ENCODE data around the gene PFAS. TPM values are rescaled to one million over a fixed set of nuclear protein-coding genes. Genes with fewer than 3 reads are reported as not detected.

PFAS gene
- total RNA-seq, 1 donor from 2014 or later = 111 TPM

- H3K27me3 Mint-ChIP-seq (ENCODE audit: low read depth) = no peaks in the 10 kb centered on the region
- peaks cover 40% of the 10 kb centered on the region for H3K36me3 Mint-ChIP-seq
- DNase-seq (ENCODE audit: low spot score in 2 of 2, unreplicated experiment in 2 of 2) = no peak
Observed at GRCh38 chr17:8264320-8264719, 15.2 kb downstream of the PFAS start.

DNA sequence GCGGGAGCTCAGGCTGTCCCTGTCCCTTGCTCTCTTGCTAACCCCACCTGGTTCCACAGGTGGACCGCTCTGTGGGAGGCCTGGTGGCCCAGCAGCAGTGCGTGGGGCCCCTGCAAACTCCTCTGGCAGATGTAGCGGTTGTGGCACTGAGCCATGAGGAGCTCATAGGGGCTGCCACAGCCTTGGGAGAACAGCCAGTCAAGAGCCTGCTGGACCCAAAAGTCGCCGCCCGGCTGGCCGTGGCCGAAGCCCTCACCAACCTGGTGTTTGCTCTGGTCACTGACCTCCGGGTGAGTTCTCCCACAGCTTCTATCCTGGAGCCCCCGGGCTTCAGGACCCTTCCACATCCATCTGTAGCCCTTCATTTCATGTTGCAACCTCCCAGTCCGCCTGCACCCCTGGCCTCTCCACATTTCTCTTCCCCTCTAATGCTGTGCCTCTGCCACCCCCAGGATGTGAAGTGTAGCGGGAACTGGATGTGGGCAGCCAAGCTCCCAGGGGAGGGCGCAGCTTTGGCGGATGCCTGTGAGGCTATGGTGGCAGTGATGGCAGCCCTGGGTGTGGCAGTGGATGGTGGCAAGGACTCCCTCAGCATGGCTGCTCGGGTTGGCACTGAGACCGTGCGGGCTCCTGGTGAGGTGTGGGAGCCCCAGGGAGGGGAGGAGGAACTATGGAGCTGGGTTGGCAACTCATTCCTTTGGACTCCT is 15.9 kb downstream of the PFAS start:
- peaks cover 3% of the 10 kb centered on the region for H3K9me3 Mint-ChIP-seq
- peaks cover 40% of the 10 kb centered on the region for H3K36me3 Mint-ChIP-seq
- H3K27me3 Mint-ChIP-seq (ENCODE audit: low read depth) = no peaks in the 10 kb centered on the region
- no peak for DNase-seq (ENCODE audit: low spot score in 2 of 2, unreplicated experiment in 2 of 2)
- H3K27ac Mint-ChIP-seq = no peak overlapping the region
- no peaks in the 10 kb centered on the region for H3K4me1 Mint-ChIP-seq
- H3K4me3 Mint-ChIP-seq = no peak overlapping the region
- TF ChIP-seq CTCF (IDR thresholded peaks at IDR 0.05; ENCODE audit: unreplicated experiment) = no peak

More at GRCh38 chr17:8264320-8264719, 15.2 kb downstream of the PFAS start:
- TF ChIP-seq CTCF (IDR thresholded peaks at IDR 0.05; ENCODE audit: unreplicated experiment) = no peak
- H3K27ac Mint-ChIP-seq = no peak overlapping the region
- no peak overlapping the region for H3K4me3 Mint-ChIP-seq
- H3K4me1 Mint-ChIP-seq = no peaks in the 10 kb centered on the region
- H3K9me3 Mint-ChIP-seq = peaks cover 3% of the 10 kb centered on the region

DNA sequence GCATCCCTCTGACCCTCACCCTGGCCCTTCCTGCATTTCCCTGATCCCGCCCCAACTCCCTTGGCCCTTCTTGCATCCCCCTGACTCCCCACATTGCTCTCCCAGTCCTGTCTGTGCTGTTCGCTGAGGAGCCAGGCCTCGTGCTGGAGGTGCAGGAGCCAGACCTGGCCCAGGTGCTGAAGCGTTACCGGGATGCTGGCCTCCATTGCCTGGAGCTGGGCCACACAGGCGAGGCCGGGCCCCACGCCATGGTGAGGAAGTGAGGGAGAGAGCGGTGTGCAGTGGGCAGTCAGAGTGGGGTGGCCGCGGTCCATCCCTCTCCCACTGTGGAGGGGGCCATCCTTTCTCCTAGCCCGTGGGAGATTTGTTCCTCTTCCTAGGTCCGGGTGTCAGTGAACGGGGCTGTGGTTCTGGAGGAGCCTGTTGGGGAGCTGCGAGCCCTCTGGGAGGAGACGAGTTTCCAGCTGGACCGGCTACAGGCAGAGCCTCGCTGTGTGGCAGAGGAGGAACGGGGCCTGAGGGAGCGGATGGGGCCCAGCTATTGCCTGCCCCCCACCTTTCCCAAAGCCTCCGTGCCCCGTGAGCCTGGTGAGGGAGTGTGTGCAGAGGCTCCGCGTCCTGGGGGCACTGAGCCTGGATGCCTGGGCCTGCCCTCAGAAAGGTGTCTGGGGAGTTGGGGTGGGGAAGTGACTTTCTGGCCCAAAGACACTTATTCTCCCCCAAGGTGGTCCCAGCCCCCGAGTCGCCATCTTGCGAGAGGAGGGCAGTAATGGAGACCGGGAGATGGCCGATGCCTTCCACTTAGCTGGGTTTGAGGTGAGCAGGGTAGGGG is 17.8 kb downstream of the PFAS start:
- peaks cover 35% of the 10 kb centered on the region for H3K36me3 Mint-ChIP-seq
- no peak overlapping the region for H3K4me3 Mint-ChIP-seq
- H3K27me3 Mint-ChIP-seq (ENCODE audit: low read depth) = no peaks in the 10 kb centered on the region
- no peaks in the 10 kb centered on the region for H3K9me3 Mint-ChIP-seq
- TF ChIP-seq CTCF (IDR thresholded peaks at IDR 0.05; ENCODE audit: unreplicated experiment) = no peak
- no peak overlapping the region for H3K27ac Mint-ChIP-seq
- no peaks in the 10 kb centered on the region for H3K4me1 Mint-ChIP-seq
- DNase-seq (ENCODE audit: low spot score in 2 of 2, unreplicated experiment in 2 of 2) = no peak

DNA sequence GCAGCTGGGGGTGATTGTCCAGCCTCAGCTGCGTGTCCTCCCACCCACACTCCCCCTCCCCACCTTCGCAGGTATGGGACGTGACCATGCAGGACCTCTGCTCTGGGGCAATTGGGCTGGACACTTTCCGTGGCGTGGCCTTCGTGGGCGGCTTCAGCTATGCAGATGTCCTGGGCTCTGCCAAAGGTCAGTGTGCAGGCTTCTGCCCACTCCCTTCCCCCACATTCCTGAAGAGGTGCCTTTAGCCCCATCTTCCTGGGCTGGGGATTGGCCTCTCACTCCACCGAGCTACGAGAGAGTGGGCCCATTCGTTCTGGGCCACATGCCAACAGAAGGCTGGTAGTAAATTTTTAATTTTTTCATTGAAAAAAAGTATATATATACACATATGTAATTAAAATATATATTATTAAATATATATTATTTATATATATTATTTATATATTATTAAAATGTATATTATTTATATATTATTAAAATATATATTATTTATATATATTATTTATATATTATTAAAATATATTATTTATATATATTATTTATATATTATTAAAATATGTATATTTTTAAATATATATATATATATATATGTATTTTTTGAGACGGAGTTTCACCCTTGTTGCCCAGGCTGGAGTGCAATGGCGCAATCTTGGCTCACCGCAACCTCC is 18.5 kb downstream of the PFAS start:
- no peak overlapping the region for H3K27ac Mint-ChIP-seq
- no peak for TF ChIP-seq CTCF (IDR thresholded peaks at IDR 0.05; ENCODE audit: unreplicated experiment)
- no peaks in the 10 kb centered on the region for H3K9me3 Mint-ChIP-seq
- no peaks in the 10 kb centered on the region for H3K4me1 Mint-ChIP-seq
- DNase-seq (ENCODE audit: low spot score in 2 of 2, unreplicated experiment in 2 of 2) = no peak
- H3K27me3 Mint-ChIP-seq (ENCODE audit: low read depth) = no peaks in the 10 kb centered on the region
- no peak overlapping the region for H3K4me3 Mint-ChIP-seq
- H3K36me3 Mint-ChIP-seq = peaks cover 31% of the 10 kb centered on the region

DNA sequence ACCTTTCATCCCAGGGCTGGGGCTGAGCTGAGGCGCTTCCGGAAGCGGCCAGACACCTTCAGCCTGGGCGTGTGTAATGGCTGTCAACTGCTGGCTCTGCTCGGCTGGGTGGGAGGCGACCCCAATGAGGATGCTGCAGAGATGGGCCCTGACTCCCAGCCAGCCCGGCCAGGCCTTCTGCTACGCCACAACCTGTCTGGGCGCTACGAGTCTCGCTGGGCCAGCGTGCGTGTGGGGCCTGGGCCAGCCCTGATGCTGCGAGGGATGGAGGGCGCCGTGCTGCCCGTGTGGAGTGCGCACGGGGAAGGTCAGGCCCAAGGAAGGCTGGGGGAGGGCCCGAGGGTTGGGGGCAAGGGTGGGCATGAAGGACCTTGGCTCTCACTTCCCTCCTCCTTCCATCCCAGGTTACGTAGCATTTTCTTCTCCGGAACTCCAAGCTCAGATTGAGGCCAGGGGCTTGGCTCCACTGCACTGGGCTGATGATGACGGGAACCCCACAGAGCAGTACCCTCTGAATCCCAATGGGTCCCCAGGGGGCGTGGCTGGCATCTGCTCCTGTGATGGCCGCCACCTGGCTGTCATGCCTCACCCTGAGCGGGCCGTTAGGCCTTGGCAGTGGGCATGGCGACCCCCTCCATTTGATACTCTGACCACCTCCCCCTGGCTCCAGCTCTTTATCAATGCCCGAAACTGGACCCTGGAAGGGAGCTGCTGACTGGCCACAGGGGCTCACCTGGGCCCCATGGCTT is 19.6 kb downstream of the PFAS start:
- no peaks in the 10 kb centered on the region for H3K27me3 Mint-ChIP-seq (ENCODE audit: low read depth)
- H3K9me3 Mint-ChIP-seq = no peaks in the 10 kb centered on the region
- no peaks in the 10 kb centered on the region for H3K4me1 Mint-ChIP-seq
- no peak overlapping the region for H3K27ac Mint-ChIP-seq
- TF ChIP-seq CTCF (IDR thresholded peaks at IDR 0.05; ENCODE audit: unreplicated experiment) = no peak
- H3K36me3 Mint-ChIP-seq = peaks cover 24% of the 10 kb centered on the region
- DNase-seq (ENCODE audit: low spot score in 2 of 2, unreplicated experiment in 2 of 2) = no peak
- H3K4me3 Mint-ChIP-seq = no peak overlapping the region

Data from mesothelial cell of epicardium (in vitro differentiated cells).